Uterus (tissue), 4 donors: ENCODE measurements around the gene SALL3. TPM values are rescaled to one million over a fixed set of nuclear protein-coding genes. Genes with fewer than 3 reads are reported as not detected.

Experiments
- DNase-seq, 2 donors: peaks; one replicate each; pipeline ENCODE4 v3.0.0-alpha.2; 2019 to 2020
- H3K27ac ChIP-seq, 2 donors: fragments of 200-600 bp; sonication (generic); 1 replicate in 1 of 2; 2 replicates in 1 of 2; pipeline ENCODE4 v1.5.1; 2016 to 2018
- H3K27me3 ChIP-seq, 2 donors: fragments of 200-600 bp; sonication (generic); one replicate each; pipeline ENCODE4 v1.5.1; 2018 to 2019; ENCODE audit warnings: control low read depth in 1 of 2
- H3K36me3 ChIP-seq, 2 donors: fragments of 200-600 bp; sonication (generic); one replicate each; pipeline ENCODE4 v1.5.1; 2019; ENCODE audit warnings: control low read depth in 1 of 2
- H3K4me1 ChIP-seq, 2 donors: fragments of 200-600 bp; sonication (generic); one replicate each; pipeline ENCODE4 v1.5.1; 2018 to 2019; ENCODE audit warnings: control low read depth in 1 of 2
- H3K4me3 ChIP-seq, 2 donors: fragments of 200-600 bp; sonication (generic); 1 replicate in 1 of 2; 2 replicates in 1 of 2; pipeline ENCODE4 v1.5.1; 2018 to 2019; ENCODE audit warnings: mild to moderate bottlenecking in 1 of 2
- H3K9me3 ChIP-seq, 2 donors: fragments of 200-600 bp; sonication (generic); one replicate each; pipeline ENCODE4 v1.5.1; 2019; ENCODE audit warnings: control low read depth in 1 of 2
- CTCF ChIP-seq, 4 experiments: fragments of 200-600 bp in 2 of 4; fragments of 450-650 bp in 2 of 4; sonication (generic) in 2 of 4; IDR thresholded peaks; one replicate each; pipeline ENCODE4 v1.5.1; 2016 to 2019; ENCODE audit warnings: antibody characterized with exemption in 4 of 4, mild to moderate bottlenecking in 2 of 4, moderate library complexity in 1 of 4
- POLR2A ChIP-seq, 2 donors: fragments of 450-650 bp; IDR thresholded peaks; one replicate each; pipeline ENCODE4 v1.6.1; 2016; ENCODE audit warnings: antibody characterized with exemption in 2 of 2, mild to moderate bottlenecking in 1 of 2, moderate library complexity in 1 of 2
- intact Hi-C: fragments of 100-400 bp; cut with DNase I; formaldehyde crosslinking; loops from one replicate; pipeline ENCODE4 v1.15.1; 2023; ENCODE audit warnings: low total_unique reads
- total RNA-seq, 4 donors: library from RNA; depleted of rRNA in 3 of 4; stranded (reverse); fragments of >200 nt in 3 of 4; gene quantifications; one replicate each; pipeline versions ENCODE4 v1.1.0 to v1.2.4, GENCODE V29; 2014 to 2023
- donor health status: DM: yes; HTN: yes; CAD: no.

SALL3 gene
- total RNA-seq, 4 donors from 2014 or later, result 0.28 TPM; not detected in 3

- Histone ChIP-seq H3K27ac (no peak overlapping the region), H3K4me3 (no peak overlapping the region), H3K9me3 (no peaks in the 10 kb centered on the region), H3K27me3 (peaks cover 6 to 37% of the 10 kb centered on the region in 2 donors), H3K36me3 (no peaks in the 10 kb centered on the region), H3K4me1 (peaks cover 0 to 6% of the 10 kb centered on the region in 2 donors)
- TF ChIP-seq CTCF (IDR thresholded peaks at IDR 0.05), result no peak
- TF ChIP-seq POLR2A (IDR thresholded peaks at IDR 0.05), result no peak
- intact Hi-C loops, result no loop called here
- no peak for DNase-seq
Measured at GRCh38 chr18:78972385-78972918, 7.2 kb upstream of the SALL3 start.

GRCh38 chr18:78972930-78973331 lies 6.7 kb upstream of the SALL3 start:
- Histone ChIP-seq H3K4me3 (no peak overlapping the region), H3K27ac (no peak overlapping the region), H3K4me1 (peaks cover 0 to 6% of the 10 kb centered on the region in 2 donors), H3K36me3 (no peaks in the 10 kb centered on the region), H3K27me3 (peaks cover 6 to 42% of the 10 kb centered on the region in 2 donors), H3K9me3 (no peaks in the 10 kb centered on the region)
- no peak for TF ChIP-seq POLR2A (IDR thresholded peaks at IDR 0.05)
- no peak for TF ChIP-seq CTCF (IDR thresholded peaks at IDR 0.05)
- DNase-seq, result no peak
- intact Hi-C loops, result no loop called here

GRCh38 chr18:78973357-78974083 lies 6.1 kb upstream of the SALL3 start:
- H3K9me3 ChIP-seq, result no peaks in the 10 kb centered on the region
- H3K27me3 ChIP-seq, result peaks cover 6 to 45% of the 10 kb centered on the region in 2 donors
- DNase-seq, result no peak
- intact Hi-C loops, result no loop called here
- no peak for TF ChIP-seq CTCF (IDR thresholded peaks at IDR 0.05)
- no peak for TF ChIP-seq POLR2A (IDR thresholded peaks at IDR 0.05)
- peaks cover 0 to 6% of the 10 kb centered on the region in 2 donors for H3K4me1 ChIP-seq
- H3K4me3 ChIP-seq, result no peak overlapping the region
- no peaks in the 10 kb centered on the region for H3K36me3 ChIP-seq
- no peak overlapping the region for H3K27ac ChIP-seq

- Histone ChIP-seq H3K27me3 (peaks cover 6 to 45% of the 10 kb centered on the region in 2 donors), H3K4me1 (peaks cover 0 to 12% of the 10 kb centered on the region in 2 donors), H3K36me3 (no peaks in the 10 kb centered on the region), H3K9me3 (no peaks in the 10 kb centered on the region), H3K4me3 (no peak overlapping the region), H3K27ac (no peak overlapping the region)
- intact Hi-C loops, result no loop called here
- no peak for TF ChIP-seq CTCF (IDR thresholded peaks at IDR 0.05)
- no peak for TF ChIP-seq POLR2A (IDR thresholded peaks at IDR 0.05)
- no peak for DNase-seq
Measured at GRCh38 chr18:78974115-78974761, 5.4 kb upstream of the SALL3 start.

GRCh38 chr18:78975292-78975691 lies 4.3 kb upstream of the SALL3 start:
- Histone ChIP-seq H3K27me3 (peaks cover 6 to 45% of the 10 kb centered on the region in 2 donors), H3K36me3 (no peaks in the 10 kb centered on the region), H3K4me1 (peaks cover 0 to 15% of the 10 kb centered on the region in 2 donors), H3K4me3 (no peak overlapping the region), H3K9me3 (no peaks in the 10 kb centered on the region), H3K27ac (no peak overlapping the region)
- intact Hi-C loops, result no loop called here
- no peak for TF ChIP-seq CTCF (IDR thresholded peaks at IDR 0.05)
- no peak for TF ChIP-seq POLR2A (IDR thresholded peaks at IDR 0.05)
- no peak for DNase-seq
